GM06990 (cell line): Measurements from ENCODE around the gene CUL1.

Source experiments
- DNase-seq: peaks from one replicate; pipeline ENCODE4 v3.0.0-alpha.2; 2011; ENCODE audit not compliant: insufficient read length; ENCODE audit errors: extremely low read depth
- H3K27me3 ChIP-seq: replicated peaks from 2 replicates; pipeline ENCODE4 v1.6.0; 2011; ENCODE audit warnings: low read length; ENCODE audit not compliant: control insufficient read depth, insufficient read depth
- H3K36me3 ChIP-seq: 2 replicates; pipeline ENCODE4 v1.5.1; 2011; ENCODE audit warnings: low read length; ENCODE audit not compliant: control insufficient read depth, insufficient read depth
- H3K4me3 ChIP-seq: replicated peaks from 2 replicates; pipeline ENCODE4 v1.5.1; 2011; ENCODE audit warnings: low read depth, mild to moderate bottlenecking, control low read depth, low read length
- TF ChIP-seq, protein P1 (sequence below): IDR thresholded peaks from 2 replicates; pipeline ENCODE4 v1.5.1; 2011; ENCODE audit warnings: low read length, control low read depth, mild to moderate bottlenecking, inconsistent platforms; ENCODE audit not compliant: insufficient read depth, poor library complexity, severe bottlenecking

The CUL1 gene

DNA sequence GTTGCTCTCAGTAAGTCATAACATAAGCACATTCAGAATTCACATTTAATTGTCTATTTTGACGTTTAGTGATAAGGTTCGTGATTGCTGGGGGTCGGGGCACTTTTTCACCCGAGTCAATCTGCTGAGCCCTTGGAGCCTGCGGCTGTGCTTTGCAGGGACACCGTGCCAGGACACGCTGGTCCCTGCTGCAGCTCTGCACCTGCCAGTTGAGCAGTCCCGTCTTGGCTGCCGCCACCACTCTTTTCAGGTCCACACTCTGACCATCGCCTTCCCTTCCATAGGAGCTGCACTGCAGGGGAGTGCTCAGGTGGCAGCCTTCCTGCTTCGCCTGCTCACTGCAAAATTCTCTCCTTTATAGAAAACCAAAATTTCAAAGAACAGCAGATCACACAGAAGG, 36.4 kb downstream of the CUL1 start:
- H3K27me3 ChIP-seq, result no peaks in the 10 kb centered on the region
- peaks cover 8% of the 10 kb centered on the region for H3K36me3 ChIP-seq
- H3K4me3 ChIP-seq, result no peak overlapping the region
- TF ChIP-seq, protein P1, sequence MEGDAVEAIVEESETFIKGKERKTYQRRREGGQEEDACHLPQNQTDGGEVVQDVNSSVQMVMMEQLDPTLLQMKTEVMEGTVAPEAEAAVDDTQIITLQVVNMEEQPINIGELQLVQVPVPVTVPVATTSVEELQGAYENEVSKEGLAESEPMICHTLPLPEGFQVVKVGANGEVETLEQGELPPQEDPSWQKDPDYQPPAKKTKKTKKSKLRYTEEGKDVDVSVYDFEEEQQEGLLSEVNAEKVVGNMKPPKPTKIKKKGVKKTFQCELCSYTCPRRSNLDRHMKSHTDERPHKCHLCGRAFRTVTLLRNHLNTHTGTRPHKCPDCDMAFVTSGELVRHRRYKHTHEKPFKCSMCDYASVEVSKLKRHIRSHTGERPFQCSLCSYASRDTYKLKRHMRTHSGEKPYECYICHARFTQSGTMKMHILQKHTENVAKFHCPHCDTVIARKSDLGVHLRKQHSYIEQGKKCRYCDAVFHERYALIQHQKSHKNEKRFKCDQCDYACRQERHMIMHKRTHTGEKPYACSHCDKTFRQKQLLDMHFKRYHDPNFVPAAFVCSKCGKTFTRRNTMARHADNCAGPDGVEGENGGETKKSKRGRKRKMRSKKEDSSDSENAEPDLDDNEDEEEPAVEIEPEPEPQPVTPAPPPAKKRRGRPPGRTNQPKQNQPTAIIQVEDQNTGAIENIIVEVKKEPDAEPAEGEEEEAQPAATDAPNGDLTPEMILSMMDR, result no peak
- DNase-seq, result no peak

DNA sequence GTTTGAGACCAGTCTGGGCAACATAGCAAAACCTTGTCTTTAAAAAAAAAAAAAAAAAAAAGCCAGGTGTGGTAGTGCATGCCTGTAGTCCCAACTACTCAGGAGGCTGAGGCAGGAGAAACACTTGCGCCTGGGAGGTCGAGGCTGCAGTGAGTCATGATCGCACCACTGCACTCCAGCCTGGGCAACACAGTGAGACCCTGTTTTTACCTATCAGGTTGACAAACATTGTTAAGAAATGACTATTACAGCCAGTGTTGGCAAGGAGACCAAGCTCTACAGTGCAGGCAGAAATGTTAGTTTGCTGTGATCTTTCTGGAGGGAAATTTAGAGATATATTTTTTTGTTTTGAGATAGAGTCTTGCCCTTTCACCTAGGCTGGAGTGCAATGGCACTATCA, 37.3 kb downstream of the CUL1 start:
- H3K36me3 ChIP-seq, result peaks cover 10% of the 10 kb centered on the region
- TF ChIP-seq, protein P1, result no peak
- no peaks in the 10 kb centered on the region for H3K27me3 ChIP-seq
- H3K4me3 ChIP-seq, result no peak overlapping the region
- DNase-seq, result no peak

DNA sequence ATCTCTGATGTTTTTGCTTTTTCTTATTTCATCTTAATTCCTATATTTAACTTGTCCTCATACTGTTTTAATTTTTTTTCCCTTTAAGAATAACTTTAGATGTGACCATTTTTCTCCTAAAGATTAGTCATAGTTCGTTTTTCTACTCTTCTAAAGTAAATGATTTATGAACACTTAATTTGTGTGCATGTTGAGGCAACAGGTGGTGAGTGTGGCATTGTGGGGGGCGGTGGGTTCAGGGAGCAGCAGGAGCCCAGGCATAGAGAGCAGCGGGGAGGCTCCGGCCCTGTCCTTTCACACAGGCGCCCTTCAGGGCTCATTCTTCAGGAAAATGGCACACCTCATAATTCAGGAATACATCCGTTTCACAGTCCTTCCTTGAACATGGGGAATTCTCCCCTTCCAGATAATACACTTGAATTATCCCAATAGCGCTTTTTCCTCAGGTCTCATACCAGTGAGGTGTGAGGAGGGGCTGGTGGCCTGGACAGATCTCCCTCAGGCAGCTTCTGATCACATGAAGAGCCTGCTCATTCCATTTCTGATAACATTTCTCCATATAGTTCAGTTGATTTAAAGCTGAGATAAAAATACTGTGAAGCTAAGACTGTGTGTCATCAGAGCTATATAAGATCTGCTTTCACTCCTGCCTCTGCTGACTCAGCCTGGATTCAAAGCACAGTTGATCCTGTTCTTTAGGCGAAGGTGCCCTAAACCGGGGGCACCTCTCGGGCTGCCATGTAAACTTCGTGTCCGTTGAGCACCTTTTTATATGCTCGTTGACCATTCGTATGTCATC, 40.2 kb downstream of the CUL1 start:
- H3K36me3 ChIP-seq, result peaks cover 11% of the 10 kb centered on the region
- no peaks in the 10 kb centered on the region for H3K27me3 ChIP-seq
- no peak overlapping the region for H3K4me3 ChIP-seq
- TF ChIP-seq, protein P1, result no peak
- no peak for DNase-seq

DNA sequence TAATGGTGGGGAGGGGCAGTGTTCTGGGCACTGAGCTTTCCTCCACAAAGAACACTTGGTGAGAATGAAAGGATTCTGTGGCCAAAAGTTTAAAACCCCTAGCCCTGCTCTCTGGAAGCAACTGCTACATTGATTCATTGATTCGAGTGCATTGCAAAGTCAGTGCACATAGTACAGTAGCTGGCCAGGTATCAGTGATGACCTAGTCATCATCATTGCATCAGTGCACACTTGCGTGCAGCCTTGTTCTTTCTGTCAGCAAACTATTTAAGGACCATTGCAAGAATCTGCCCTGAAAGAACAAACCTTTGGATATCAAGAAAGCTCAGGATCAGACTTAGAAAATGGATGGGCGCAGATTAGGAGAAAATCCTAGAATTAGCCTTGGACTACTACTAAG, 47.4 kb downstream of the CUL1 start:
- Histone ChIP-seq H3K36me3 (peaks cover 3% of the 10 kb centered on the region), H3K27me3 (no peaks in the 10 kb centered on the region), H3K4me3 (no peak overlapping the region)
- TF ChIP-seq, protein P1, result no peak
- DNase-seq, result no peak

DNA sequence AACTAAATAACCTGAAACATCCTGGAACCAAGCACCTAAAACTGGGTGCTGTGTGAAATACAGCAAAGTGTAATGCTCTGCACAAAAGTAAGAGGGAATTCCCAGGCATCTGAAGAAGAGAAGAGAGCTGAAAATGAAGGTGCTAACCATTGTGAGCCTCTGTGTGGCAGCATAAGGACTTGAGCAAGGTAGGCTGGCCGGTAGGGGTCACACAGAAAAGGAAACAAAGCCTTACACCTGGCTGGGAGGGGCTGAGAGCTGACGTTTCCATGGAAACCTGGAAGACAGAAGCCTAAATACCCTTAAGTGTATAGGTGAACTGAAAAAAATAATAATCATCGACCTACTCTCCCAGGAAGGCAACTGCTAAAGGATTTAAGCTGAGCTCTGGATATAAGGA, 48.6 kb downstream of the CUL1 start:
- Histone ChIP-seq H3K27me3 (no peaks in the 10 kb centered on the region), H3K36me3 (no peaks in the 10 kb centered on the region; the same call in 1 of the 2 replicates), H3K4me3 (no peak overlapping the region)
- no peak for DNase-seq
- TF ChIP-seq, protein P1, result peak; percentile 6
